Kidney capillary endothelial cell (primary cell): Measurements from ENCODE around the gene ITPRID2.
"Not testable (repeated sequence)": the region's sequence is repeated elsewhere in the genome, so short reads cannot be mapped to it uniquely, and the experiment has no call there.

Experiments
- DNase-seq: peaks from one replicate; pipeline ENCODE4 v3.0.0-alpha.2; 2018; ENCODE audit warnings: low spot score

The ITPRID2 gene

GRCh38 chr2:181961167-181961566 lies 69.6 kb downstream of the ITPRID2 start:
- not testable (repeated sequence) for DNase-seq

GRCh38 chr2:181962142-181962541 lies 70.6 kb downstream of the ITPRID2 start:
- DNase-seq: no peak

GRCh38 chr2:181970160-181970794 lies 78.7 kb downstream of the ITPRID2 start:
- no peak for DNase-seq

- DNase-seq: no peak
These were observed 79.5 kb downstream of the ITPRID2 start for GRCh38 chr2:181971032-181971431.

GRCh38 chr2:181972431-181973170 lies 81.1 kb downstream of the ITPRID2 start:
- DNase-seq: no peak

- no peak for DNase-seq
These were observed 81.7 kb downstream of the ITPRID2 start for GRCh38 chr2:181973171-181973783.

- no peak for DNase-seq
These were observed 86.3 kb downstream of the ITPRID2 start for GRCh38 chr2:181977661-181978350.

GRCh38 chr2:181978351-181979150 lies 87.0 kb downstream of the ITPRID2 start:
- no peak for DNase-seq
